Measurements from ENCODE around the gene IGFBPL1.

- TF ChIP-seq CTCF (IDR thresholded peaks at IDR 0.05) (no peak), REST (IDR thresholded peaks at IDR 0.05; ENCODE audit: insufficient read depth in 1 of 2, low read depth in 2 of 2, low read length in 1 of 2) (no peak), POLR2AphosphoS5 (IDR thresholded peaks at IDR 0.05; ENCODE audit: low read depth, low read length) (no peak), SIN3A (IDR thresholded peaks at IDR 0.05; ENCODE audit: borderline replicate concordance, insufficient read depth, low read depth, low read length) (no peak), TCF7L2 (IDR thresholded peaks at IDR 0.05; ENCODE audit: low read depth, low read length) (no peak)
These were observed 37.2 kb downstream of the IGFBPL1 start for GRCh38 chr9:38387066-38387465.

All from Panc1 (cell line).